ENCODE data around the gene C1QTNF6.

DNA sequence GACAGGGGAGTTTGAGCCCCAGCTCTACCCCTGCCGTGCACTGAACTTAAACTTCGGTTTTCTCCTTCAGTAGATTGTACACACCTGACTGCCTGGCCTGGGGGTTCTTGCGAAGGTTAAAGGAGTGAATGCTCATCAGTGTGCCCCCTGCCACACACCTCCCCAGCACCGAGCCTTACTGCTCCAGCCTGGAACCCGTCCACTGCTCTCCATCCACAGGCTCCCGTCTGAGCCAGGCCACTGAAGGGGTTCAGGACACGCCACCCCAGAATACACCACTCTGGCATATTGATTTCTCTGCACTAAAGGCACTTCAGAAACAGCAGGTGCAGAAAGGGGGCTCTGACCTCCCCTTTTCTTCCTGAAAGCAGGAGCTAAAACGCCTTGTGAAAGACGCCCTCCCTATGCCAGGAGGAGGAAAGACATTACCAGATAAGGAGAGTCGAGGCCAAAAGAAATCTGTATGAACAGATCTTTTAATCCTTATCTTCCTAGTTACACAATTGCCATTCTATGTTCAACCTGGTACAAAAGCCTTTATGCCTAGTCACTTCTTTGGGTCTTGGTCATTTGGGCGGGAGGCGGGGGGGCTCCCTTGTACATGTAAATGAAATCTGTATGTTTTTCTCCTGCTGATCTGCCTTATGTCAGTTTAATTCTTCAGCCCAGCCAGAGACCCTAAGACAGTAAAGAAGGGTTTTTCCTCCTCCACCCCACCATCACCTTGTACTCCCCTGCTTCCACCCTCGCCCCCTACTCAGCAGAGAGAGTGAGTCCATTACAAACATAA is 26.1 kb upstream of the C1QTNF6 start:
- TF ChIP-seq POLR2AphosphoS5 (IDR thresholded peaks at IDR 0.05; ENCODE audit: insufficient read depth, low read depth, low read length) (no peak), POLR2A (IDR thresholded peaks at IDR 0.05; ENCODE audit: low read depth, low read length) (no peak)
- TF ChIP-seq, protein P1, sequence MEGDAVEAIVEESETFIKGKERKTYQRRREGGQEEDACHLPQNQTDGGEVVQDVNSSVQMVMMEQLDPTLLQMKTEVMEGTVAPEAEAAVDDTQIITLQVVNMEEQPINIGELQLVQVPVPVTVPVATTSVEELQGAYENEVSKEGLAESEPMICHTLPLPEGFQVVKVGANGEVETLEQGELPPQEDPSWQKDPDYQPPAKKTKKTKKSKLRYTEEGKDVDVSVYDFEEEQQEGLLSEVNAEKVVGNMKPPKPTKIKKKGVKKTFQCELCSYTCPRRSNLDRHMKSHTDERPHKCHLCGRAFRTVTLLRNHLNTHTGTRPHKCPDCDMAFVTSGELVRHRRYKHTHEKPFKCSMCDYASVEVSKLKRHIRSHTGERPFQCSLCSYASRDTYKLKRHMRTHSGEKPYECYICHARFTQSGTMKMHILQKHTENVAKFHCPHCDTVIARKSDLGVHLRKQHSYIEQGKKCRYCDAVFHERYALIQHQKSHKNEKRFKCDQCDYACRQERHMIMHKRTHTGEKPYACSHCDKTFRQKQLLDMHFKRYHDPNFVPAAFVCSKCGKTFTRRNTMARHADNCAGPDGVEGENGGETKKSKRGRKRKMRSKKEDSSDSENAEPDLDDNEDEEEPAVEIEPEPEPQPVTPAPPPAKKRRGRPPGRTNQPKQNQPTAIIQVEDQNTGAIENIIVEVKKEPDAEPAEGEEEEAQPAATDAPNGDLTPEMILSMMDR (IDR thresholded peaks at IDR 0.05; ENCODE audit: extremely low read depth in 1 of 2, insufficient read depth in 1 of 2, low read depth in 1 of 2, low read length in 2 of 2), result no peak

All from endothelial cell of umbilical vein (primary cell).